NCI-H460 (cell line): Measurements from ENCODE around the gene RPL7L1. TPM values are rescaled to one million over a fixed set of nuclear protein-coding genes. Genes with fewer than 3 reads are reported as not detected.

Experiments
- DNase-seq: peaks from one replicate; pipeline ENCODE4 v3.0.0-alpha.2; 2016; ENCODE audit warnings: low read depth; ENCODE audit errors: extremely low read depth
- total RNA-seq: library from RNA; depleted of rRNA; stranded (reverse); fragments of >200 nt; shearing (Covaris generic); gene quantifications from 2 replicates; pipeline ENCODE4 v1.2.3, GENCODE V29; 2014; rRNA removed

RPL7L1 gene
- total RNA-seq, 1 experiment from 2014 or later, result 156 TPM

- DNase-seq, result peak; percentile 89
These were observed 49.8 kb downstream of the RPL7L1 start, which contains the start of gene CNPY3 for GRCh38 chr6:42928986-42929820. TSS of gene CNPY3 (plus strand) at chr6:42929480. CDS start at chr6:42929571, 91 bp downstream.

- no peak for DNase-seq
These were observed 50.5 kb downstream of the RPL7L1 start for GRCh38 chr6:42929821-42930360.

- no peak for DNase-seq
These were observed 53.0 kb downstream of the RPL7L1 start for GRCh38 chr6:42932412-42932811.

GRCh38 chr6:42933205-42933604 lies 53.8 kb downstream of the RPL7L1 start:
- no peak for DNase-seq

- DNase-seq, result no peak
These were observed 55.9 kb downstream of the RPL7L1 start for GRCh38 chr6:42935322-42935721.

GRCh38 chr6:42936398-42936797 lies 57.0 kb downstream of the RPL7L1 start:
- no peak for DNase-seq

GRCh38 chr6:42937548-42938427 lies 58.4 kb downstream of the RPL7L1 start:
- no peak for DNase-seq

GRCh38 chr6:42938428-42938796 lies 59.0 kb downstream of the RPL7L1 start:
- DNase-seq, result no peak

GRCh38 chr6:42938987-42939809 lies 59.8 kb downstream of the RPL7L1 start:
- DNase-seq, result no peak

Other genes with a start within 250 kb of the RPL7L1 start
- not detected in 2 replicates for gene PRPH2, start 157.0 kb upstream of the RPL7L1 start, total RNA-seq
- 20.6 and 23.0 TPM in 2 replicates for gene TBCC, start 133.5 kb upstream of the RPL7L1 start, total RNA-seq
- 7.1 and 7.3 TPM in 2 replicates for gene BICRAL, start 97.6 kb upstream of the RPL7L1 start, total RNA-seq
- gene PTCRA, start 36.4 kb downstream of the RPL7L1 start, total RNA-seq, result not detected in 2 replicates
- 25.7 and 29.8 TPM in 2 replicates for gene CNPY3, start 49.9 kb downstream of the RPL7L1 start, total RNA-seq
- gene GNMT, start 81.1 kb downstream of the RPL7L1 start, total RNA-seq, result not detected in 2 replicates
- 22.2 and 22.4 TPM in 2 replicates for gene PEX6, start 99.6 kb downstream of the RPL7L1 start, total RNA-seq
- gene PPP2R5D, start 105.0 kb downstream of the RPL7L1 start, total RNA-seq, result 34.8 and 35.7 TPM in 2 replicates
- gene MEA1, start 134.3 kb downstream of the RPL7L1 start, total RNA-seq, result 38.0 and 45.9 TPM in 2 replicates
- 30.6 and 32.4 TPM in 2 replicates for gene KLHDC3, start 134.6 kb downstream of the RPL7L1 start, total RNA-seq
- gene RRP36, start 142.0 kb downstream of the RPL7L1 start, total RNA-seq, result 45.6 and 53.3 TPM in 2 replicates
- gene CUL7, start 174.2 kb downstream of the RPL7L1 start, total RNA-seq, result 7.0 and 8.2 TPM in 2 replicates
- 24.6 and 38.1 TPM in 2 replicates for gene MRPL2, start 179.8 kb downstream of the RPL7L1 start, total RNA-seq
- 9.6 and 10.1 TPM in 2 replicates for gene KLC4, start 180.0 kb downstream of the RPL7L1 start, total RNA-seq
- gene PTK7, start 196.7 kb downstream of the RPL7L1 start, total RNA-seq, result 1.2 and 1.3 TPM in 2 replicates